NB4 (cell line): ENCODE results near the gene CAMTA1.

Experiments
- CTCF ChIP-seq: IDR thresholded peaks from one replicate; pipeline ENCODE4 v1.5.1; 2012; ENCODE audit warnings: low read depth, low read length
- POLR2A ChIP-seq: IDR thresholded peaks from 2 replicates; pipeline ENCODE4 v1.6.1; 2011; ENCODE audit warnings: mild to moderate bottlenecking; ENCODE audit not compliant: insufficient read length; ENCODE audit errors: extremely low read depth

GRCh38 chr1:6962996-6963911, 178.0 kb downstream of the CAMTA1 start:
- no peak for TF ChIP-seq CTCF
- TF ChIP-seq POLR2A = no peak
